GM21786 (cell line): ENCODE data around the gene HTR5A.

Experiments used
- ATAC-seq: cut with Tn5 transposase; IDR thresholded peaks from one replicate; pipeline ENCODE4 v1.9.1; 2021; ENCODE audit not compliant: unreplicated experiment

HTR5A gene

GRCh38 chr7:155084969-155085368 is 14.8 kb downstream of the HTR5A start:
- ATAC-seq: no peak

- no peak for ATAC-seq
Observed at GRCh38 chr7:155090684-155091083, 20.6 kb downstream of the HTR5A start.

GRCh38 chr7:155093596-155093995 is 23.5 kb downstream of the HTR5A start:
- no peak for ATAC-seq

- no peak for ATAC-seq
Observed at GRCh38 chr7:155094636-155095135, 24.6 kb downstream of the HTR5A start.

GRCh38 chr7:155097338-155097737 is 27.2 kb downstream of the HTR5A start:
- no peak for ATAC-seq

GRCh38 chr7:155103839-155104238 is 33.7 kb downstream of the HTR5A start:
- no peak for ATAC-seq

GRCh38 chr7:155104913-155105312 is 34.8 kb downstream of the HTR5A start:
- ATAC-seq: no peak

- no peak for ATAC-seq
Observed at GRCh38 chr7:155106356-155106755, 36.2 kb downstream of the HTR5A start.

- no peak for ATAC-seq
Observed at GRCh38 chr7:155107126-155107525, 37.0 kb downstream of the HTR5A start.

GRCh38 chr7:155108144-155108901 is 38.2 kb downstream of the HTR5A start:
- ATAC-seq: no peak

- no peak for ATAC-seq
Observed at GRCh38 chr7:155109121-155109520, 39.0 kb downstream of the HTR5A start.

- ATAC-seq: no peak
Observed at GRCh38 chr7:155115288-155115687, 45.2 kb downstream of the HTR5A start.

GRCh38 chr7:155119801-155120382 is 49.8 kb downstream of the HTR5A start:
- ATAC-seq: no peak

- no peak for ATAC-seq
Observed at GRCh38 chr7:155120460-155120859, 50.3 kb downstream of the HTR5A start.

- no peak for ATAC-seq
Observed at GRCh38 chr7:155122831-155123230, 52.7 kb downstream of the HTR5A start.

- ATAC-seq: no peak
Observed at GRCh38 chr7:155123413-155123812, 53.3 kb downstream of the HTR5A start.

- no peak for ATAC-seq
Observed at GRCh38 chr7:155124706-155125105, 54.6 kb downstream of the HTR5A start.

- no peak for ATAC-seq
Observed at GRCh38 chr7:155129186-155129585, 59.1 kb downstream of the HTR5A start.

GRCh38 chr7:155129789-155130188 is 59.7 kb downstream of the HTR5A start:
- ATAC-seq: no peak

- ATAC-seq: no peak
Observed at GRCh38 chr7:155130493-155130892, 60.4 kb downstream of the HTR5A start.

- no peak for ATAC-seq
Observed at GRCh38 chr7:155131090-155131489, 61.0 kb downstream of the HTR5A start.

- ATAC-seq: no peak
Observed at GRCh38 chr7:155132431-155132830, 62.3 kb downstream of the HTR5A start.
